Activated T-cell treated with anti-CD3 and anti-CD28 coated beads, Interleukin-2, amount 50 U/mL, for 48 hours (primary cell): Measurements from ENCODE around the gene PRDM5.

Source experiments
- DNase-seq, 2 experiments: peaks; one replicate each; pipeline ENCODE4 v3.0.0-alpha.2; 2020

The PRDM5 gene

GRCh38 chr4:120922381-120923206 lies at the start of gene PRDM5:
Gene PRDM5 (minus strand): TSS chr4:120922726. CDS start chr4:120922608, 118 bp downstream.
- DNase-seq: peak; percentile 51 to 64

- DNase-seq: no peak
These were observed 49.4 kb upstream of the PRDM5 start for GRCh38 chr4:120971884-120972283.

GRCh38 chr4:120965938-120966337 lies 43.4 kb upstream of the PRDM5 start:
- DNase-seq: no peak

GRCh38 chr4:120964596-120964995 lies 42.1 kb upstream of the PRDM5 start:
- DNase-seq: no peak

- no peak for DNase-seq
These were observed 40.9 kb upstream of the PRDM5 start for GRCh38 chr4:120963449-120963848.

- no peak for DNase-seq
These were observed 38.2 kb upstream of the PRDM5 start for GRCh38 chr4:120960656-120961267.

- DNase-seq: no peak
These were observed 25.9 kb upstream of the PRDM5 start for GRCh38 chr4:120948382-120948781.

GRCh38 chr4:120942776-120943175 lies 20.2 kb upstream of the PRDM5 start:
- no peak for DNase-seq

- no peak for DNase-seq
These were observed 18.0 kb upstream of the PRDM5 start for GRCh38 chr4:120940547-120940946.

GRCh38 chr4:120939693-120940092 lies 17.2 kb upstream of the PRDM5 start:
- no peak for DNase-seq

GRCh38 chr4:120929847-120930246 lies 7.3 kb upstream of the PRDM5 start:
- no peak for DNase-seq

- no peak for DNase-seq
These were observed 5.4 kb upstream of the PRDM5 start for GRCh38 chr4:120927801-120928409.

- DNase-seq: no peak
These were observed 4.0 kb upstream of the PRDM5 start for GRCh38 chr4:120926358-120927025.

- no peak for DNase-seq
These were observed 2.4 kb upstream of the PRDM5 start for GRCh38 chr4:120924931-120925330.

GRCh38 chr4:120923207-120923522 lies 639 bp upstream of the PRDM5 start:
- no peak for DNase-seq

GRCh38 chr4:120921456-120922380 lies 808 bp downstream of the PRDM5 start:
- DNase-seq: peak in 1 of 2 experiments; percentile 55

GRCh38 chr4:120920666-120921065 lies 1.9 kb downstream of the PRDM5 start:
- no peak for DNase-seq

GRCh38 chr4:120919358-120919757 lies 3.2 kb downstream of the PRDM5 start:
- DNase-seq: no peak

GRCh38 chr4:120918788-120919187 lies 3.7 kb downstream of the PRDM5 start:
- DNase-seq: no peak

- DNase-seq: no peak
These were observed 4.4 kb downstream of the PRDM5 start for GRCh38 chr4:120918092-120918491.

- DNase-seq: no peak
These were observed 5.6 kb downstream of the PRDM5 start for GRCh38 chr4:120916937-120917336.

GRCh38 chr4:120915336-120915735 lies 7.2 kb downstream of the PRDM5 start:
- no peak for DNase-seq
